Endothelial cell of umbilical vein (primary cell): ENCODE results near the gene SLC38A10. TPM values are rescaled to one million over a fixed set of nuclear protein-coding genes. Genes with fewer than 3 reads are reported as not detected.

Source experiments
- BruUV-seq: library from RNA; stranded (reverse); fragments of 400-500 nt; replicated peaks from 2 replicates; lab custom pipeline; 2021; lab: Mats Ljungman, UMichigan
- CTCF ChIA-PET: fragments of 300-600, 350-600 bp; sonication (Branson Sonifier 250); formaldehyde crosslinking; loops from one replicate; lab custom pipeline; 2021; ENCODE audit warnings: antibody characterized with exemption, inconsistent platforms; lab: Charles Lee
- POLR2A ChIA-PET: fragments of 300-600, 350-600 bp; sonication (Branson Sonifier 250); formaldehyde crosslinking; loops from one replicate; lab custom pipeline; 2021; ENCODE audit warnings: antibody characterized with exemption, inconsistent platforms; lab: Charles Lee
- DNase-seq: peaks from one replicate; pipeline ENCODE4 v3.0.0-alpha.2; 2011; ENCODE audit warnings: low read depth, low spot score
- FAIRE-seq: peaks from 2 replicates; lab custom pipeline; 2011; peaks lifted over from hg19 to GRCh38; lab: Jason Lieb, UNC
- H2AFZ ChIP-seq: 2 replicates; pipeline ENCODE4 v1.6.0; 2012; ENCODE audit warnings: low read depth, low read length, control low read depth, inconsistent platforms
- H3K27ac ChIP-seq: 2 replicates; pipeline ENCODE4 v1.5.1; 2011; ENCODE audit warnings: low read depth, mild to moderate bottlenecking, control low read depth, low read length, moderate library complexity; ENCODE audit not compliant: insufficient read depth
- H3K27me3 ChIP-seq, 2 experiments: 2 replicates each; pipeline versions ENCODE4 v1.6.0 to v1.6.1; 2011; ENCODE audit warnings: low read length in 2 of 2, mixed read lengths in 1 of 2; ENCODE audit not compliant: control insufficient read depth in 2 of 2, insufficient read depth in 2 of 2
- H3K36me3 ChIP-seq, 2 experiments: 2 replicates in 1 of 2; 3 replicates in 1 of 2; pipeline ENCODE4 v1.5.1; 2011; ENCODE audit warnings: low read length in 2 of 2, mild to moderate bottlenecking in 1 of 2, moderate library complexity in 1 of 2; ENCODE audit not compliant: control insufficient read depth in 2 of 2, insufficient read depth in 2 of 2; ENCODE audit errors: extremely low read depth in 1 of 2
- H3K4me1 ChIP-seq: 3 replicates; pipeline ENCODE4 v1.5.1; 2011; ENCODE audit warnings: mild to moderate bottlenecking, low read length; ENCODE audit not compliant: control insufficient read depth, insufficient read depth; ENCODE audit errors: extremely low read depth
- H3K4me2 ChIP-seq: 2 replicates; pipeline ENCODE4 v1.6.1; 2011; ENCODE audit warnings: low read length, control low read depth, mixed read lengths; ENCODE audit not compliant: insufficient read depth
- H3K4me3 ChIP-seq, 3 experiments: fragments of 200-600 bp in 1 of 3; sonication (generic), shearing (Covaris generic) in 1 of 3; replicated peaks in 1 of 3; 2 replicates each; pipeline ENCODE4 v1.5.1; 2011 to 2016; ENCODE audit warnings: control low read depth in 3 of 3, low read length in 3 of 3, mild to moderate bottlenecking in 2 of 3, inconsistent platforms in 1 of 3, low read depth in 1 of 3, moderate library complexity in 1 of 3; ENCODE audit not compliant: insufficient read depth in 1 of 3
- H3K79me2 ChIP-seq: 2 replicates; pipeline ENCODE4 v1.6.0; 2012; ENCODE audit warnings: low read length, inconsistent platforms; ENCODE audit not compliant: control insufficient read depth, insufficient read depth
- H3K9ac ChIP-seq: replicated peaks from 2 replicates; pipeline ENCODE3; 2011; ENCODE audit warnings: low read length, control low read depth; ENCODE audit not compliant: insufficient read depth; ENCODE audit errors: extremely low read depth
- H3K9me1 ChIP-seq: replicated peaks from 3 replicates; pipeline ENCODE4 v1.6.0; 2011; ENCODE audit warnings: mild to moderate bottlenecking, low read length; ENCODE audit not compliant: control insufficient read depth, insufficient read depth; ENCODE audit errors: extremely low read depth
- H3K9me3 ChIP-seq: replicated peaks from 2 replicates; pipeline ENCODE4 v1.5.1; 2012; ENCODE audit warnings: low read length, inconsistent platforms; ENCODE audit not compliant: control insufficient read depth, insufficient read depth
- H4K20me1 ChIP-seq: replicated peaks from 2 replicates; pipeline ENCODE3; 2011; ENCODE audit warnings: mild to moderate bottlenecking, low read length; ENCODE audit not compliant: control insufficient read depth, insufficient read depth; ENCODE audit errors: extremely low read depth
- EZH2 ChIP-seq: IDR thresholded peaks from 2 replicates; pipeline ENCODE4 v1.6.1; 2012; ENCODE audit warnings: borderline replicate concordance, low read depth, mild to moderate bottlenecking, moderate library complexity, low read length, inconsistent platforms; ENCODE audit not compliant: severe bottlenecking
- FOS ChIP-seq: IDR thresholded peaks from 2 replicates; pipeline ENCODE4 v1.6.1; 2011; ENCODE audit warnings: mild to moderate bottlenecking, low read length, moderate library complexity, borderline replicate concordance; ENCODE audit not compliant: insufficient read depth
- GATA2 ChIP-seq: IDR thresholded peaks from 2 replicates; pipeline ENCODE4 v1.7.0; 2011; ENCODE audit warnings: low read depth, mild to moderate bottlenecking, moderate library complexity, mixed read lengths, low read length; ENCODE audit not compliant: insufficient read length, insufficient read depth
- JUN ChIP-seq: IDR thresholded peaks from 2 replicates; pipeline ENCODE4 v1.6.1; 2011; ENCODE audit warnings: borderline replicate concordance, low read depth; ENCODE audit not compliant: insufficient read length, insufficient read depth
- MYC ChIP-seq: IDR thresholded peaks from one replicate; pipeline ENCODE4 v1.6.1; 2011; ENCODE audit warnings: mild to moderate bottlenecking, low read depth, low read length
- POLR2A ChIP-seq: IDR thresholded peaks from 2 replicates; pipeline ENCODE4 v1.6.1; 2012; ENCODE audit warnings: low read depth, mild to moderate bottlenecking, control low read depth, low read length
- POLR2AphosphoS5 ChIP-seq: IDR thresholded peaks from 2 replicates; pipeline ENCODE4 v1.6.1; 2012; ENCODE audit warnings: low read depth, mild to moderate bottlenecking, control low read depth, low read length, moderate library complexity; ENCODE audit not compliant: insufficient read depth
- dilution Hi-C: fragments of 300-500 bp; cut with MboI; formaldehyde crosslinking; loops from one replicate; pipeline ENCODE4 v1.15.0; 2019; ENCODE audit warnings: low sequenced_read_pairs; ENCODE audit not compliant: extremely low pct_ligation_motif_present
- intact Hi-C: fragments of 100-400 bp; cut with micrococcal nuclease; formaldehyde crosslinking; loops from one replicate; pipeline ENCODE4 v1.10.0; 2022
- polyA plus RNA-seq, 4 experiments: library from polyadenylated mRNA; depleted of rRNA in 3 of 4; stranded (reverse) in 3 of 4; unstranded in 1 of 4; fragments of >200 nt; gene quantifications; 2 replicates each; pipeline versions ENCODE4 v1.2.1 to v1.2.3, GENCODE V29; 2011 to 2012; ENCODE audit warnings: missing spikeins in 1 of 4
- total RNA-seq: library from RNA; stranded (reverse); gene quantifications from 2 replicates; pipeline ENCODE4 v1.2.3, GENCODE V29; 2021
- TF ChIP-seq, protein P1 (sequence below): IDR thresholded peaks from 2 replicates; pipeline ENCODE4 v1.6.1; 2011; ENCODE audit not compliant: insufficient read depth, insufficient read length
- TF ChIP-seq, protein P2 (sequence below), 2 donors: IDR thresholded peaks; 1 replicate in 1 of 2; 2 replicates in 1 of 2; pipeline ENCODE4 v1.5.1; 2011; ENCODE audit warnings: low read length in 2 of 2, mild to moderate bottlenecking in 2 of 2, moderate library complexity in 2 of 2, control low read depth in 1 of 2, inconsistent platforms in 1 of 2, low read depth in 1 of 2; ENCODE audit not compliant: insufficient read depth in 1 of 2; ENCODE audit errors: extremely low read depth in 1 of 2

Gene SLC38A10
- total and polyA plus RNA-seq, 2 donors (not counting 3 experiments of a cell fraction or from before 2014, with no cell fraction given): 72.7 to 113 TPM

DNA sequence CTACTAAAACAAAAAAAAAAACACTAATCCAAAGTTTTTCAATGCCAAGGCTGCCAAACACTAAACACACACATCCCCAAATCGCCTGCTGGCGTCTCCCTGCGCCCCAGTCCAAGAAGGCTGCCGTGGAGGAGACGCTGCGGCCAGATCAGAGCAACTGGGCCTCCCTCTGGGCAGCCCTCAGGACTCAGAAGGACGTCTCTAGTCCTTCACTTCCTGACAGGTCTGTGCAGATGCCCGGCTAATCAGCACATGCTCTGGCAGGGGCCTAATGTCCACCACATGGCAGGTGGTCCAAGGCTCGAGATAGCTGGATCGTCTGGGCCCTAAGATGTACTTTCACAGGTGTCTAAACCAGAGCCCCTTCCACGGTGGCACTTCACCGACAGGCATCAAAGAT lies 2.7 kb downstream of the SLC38A10 start:
- no peaks in the 10 kb centered on the region for H3K9me1 ChIP-seq
- TF ChIP-seq GATA2 (no peak), FOS (no peak), POLR2A (no peak), EZH2 (no peak), JUN (no peak), MYC (no peak), POLR2AphosphoS5 (no peak)
- TF ChIP-seq, protein P1, sequence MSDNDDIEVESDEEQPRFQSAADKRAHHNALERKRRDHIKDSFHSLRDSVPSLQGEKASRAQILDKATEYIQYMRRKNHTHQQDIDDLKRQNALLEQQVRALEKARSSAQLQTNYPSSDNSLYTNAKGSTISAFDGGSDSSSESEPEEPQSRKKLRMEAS: no peak
- H3K36me3 ChIP-seq: peaks cover 3 to 4% of the 10 kb centered on the region in 2 experiments
- H2AFZ ChIP-seq: no peak overlapping the region
- peaks cover 22% of the 10 kb centered on the region for H3K4me1 ChIP-seq
- H3K27ac ChIP-seq: no peak overlapping the region
- no peaks in the 10 kb centered on the region for H3K27me3 ChIP-seq
- H3K4me3 ChIP-seq: no peak overlapping the region
- no peaks in the 10 kb centered on the region for H3K9me3 ChIP-seq
- no TSS peak for BruUV-seq
- intact Hi-C loops: no loop called here
- POLR2A ChIA-PET: no interaction called here
- H3K9ac ChIP-seq: no peak overlapping the region
- H4K20me1 ChIP-seq: no peaks in the 10 kb centered on the region
- H3K79me2 ChIP-seq: peaks cover 52% of the 10 kb centered on the region
- CTCF ChIA-PET: interaction anchor here (0.6 to 1.9 kb wide), 19 partner anchors 12 to 309 kb away, joined by 3 to 7 read pairs (median 4); partner anchors contain the start of genes ACTG1 and BAHCC1
- DNase-seq (no peak), FAIRE-seq (no peak)
- dilution Hi-C loops: no loop called here
- no peak overlapping the region for H3K4me2 ChIP-seq

DNA sequence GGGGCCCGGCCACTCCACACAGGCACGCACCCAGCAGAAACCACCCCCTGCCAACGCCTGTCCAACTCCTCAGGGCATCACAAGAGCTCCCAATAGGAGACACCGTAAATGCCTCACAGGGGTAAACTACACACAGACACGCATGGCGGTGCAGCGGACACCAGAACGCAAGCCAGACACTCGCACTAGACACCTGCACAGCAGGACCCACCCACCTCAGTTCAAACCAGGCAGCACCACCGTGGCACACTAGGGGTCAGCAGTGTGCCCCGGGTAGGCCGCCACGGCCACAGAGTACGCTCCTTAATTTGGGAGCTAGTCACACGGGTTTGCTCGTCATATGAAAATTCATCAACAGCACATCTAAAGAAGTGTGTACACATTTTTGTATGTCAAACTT lies 3.4 kb downstream of the SLC38A10 start:
- no peaks in the 10 kb centered on the region for H3K27me3 ChIP-seq
- H2AFZ ChIP-seq: no peak overlapping the region
- TF ChIP-seq, protein P2, sequence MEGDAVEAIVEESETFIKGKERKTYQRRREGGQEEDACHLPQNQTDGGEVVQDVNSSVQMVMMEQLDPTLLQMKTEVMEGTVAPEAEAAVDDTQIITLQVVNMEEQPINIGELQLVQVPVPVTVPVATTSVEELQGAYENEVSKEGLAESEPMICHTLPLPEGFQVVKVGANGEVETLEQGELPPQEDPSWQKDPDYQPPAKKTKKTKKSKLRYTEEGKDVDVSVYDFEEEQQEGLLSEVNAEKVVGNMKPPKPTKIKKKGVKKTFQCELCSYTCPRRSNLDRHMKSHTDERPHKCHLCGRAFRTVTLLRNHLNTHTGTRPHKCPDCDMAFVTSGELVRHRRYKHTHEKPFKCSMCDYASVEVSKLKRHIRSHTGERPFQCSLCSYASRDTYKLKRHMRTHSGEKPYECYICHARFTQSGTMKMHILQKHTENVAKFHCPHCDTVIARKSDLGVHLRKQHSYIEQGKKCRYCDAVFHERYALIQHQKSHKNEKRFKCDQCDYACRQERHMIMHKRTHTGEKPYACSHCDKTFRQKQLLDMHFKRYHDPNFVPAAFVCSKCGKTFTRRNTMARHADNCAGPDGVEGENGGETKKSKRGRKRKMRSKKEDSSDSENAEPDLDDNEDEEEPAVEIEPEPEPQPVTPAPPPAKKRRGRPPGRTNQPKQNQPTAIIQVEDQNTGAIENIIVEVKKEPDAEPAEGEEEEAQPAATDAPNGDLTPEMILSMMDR (IDR thresholded peaks at IDR 0.05; ENCODE audit: extremely low read depth in 1 of 2, insufficient read depth in 1 of 2, low read depth in 1 of 2, low read length in 2 of 2): peak; percentile 47 to 48
- TF ChIP-seq, protein P1: no peak
- peaks cover 58% of the 10 kb centered on the region for H3K79me2 ChIP-seq
- DNase-seq (peak; percentile 29), FAIRE-seq (no peak)
- no TSS peak for BruUV-seq
- H3K4me1 ChIP-seq: peaks cover 22% of the 10 kb centered on the region
- H3K9me1 ChIP-seq: no peaks in the 10 kb centered on the region
- H3K9me3 ChIP-seq: no peaks in the 10 kb centered on the region
- H3K4me3 ChIP-seq: no peak overlapping the region
- dilution Hi-C loops (no loop called here), intact Hi-C loops (no loop called here)
- ChIA-PET POLR2A (no interaction called here), CTCF (interaction anchor here (0.6 to 1.9 kb wide), 18 partner anchors 11 to 309 kb away, joined by 3 to 7 read pairs (median 4); partner anchors contain the start of genes ACTG1 and BAHCC1)
- H3K4me2 ChIP-seq: no peak overlapping the region
- H3K36me3 ChIP-seq: peaks cover 3 to 4% of the 10 kb centered on the region in 2 experiments
- no peaks in the 10 kb centered on the region for H4K20me1 ChIP-seq
- no peak overlapping the region for H3K9ac ChIP-seq
- H3K27ac ChIP-seq: no peak overlapping the region
